ENCODE measurements around the gene STS. TPM values are rescaled to one million over a fixed set of nuclear protein-coding genes. Genes with fewer than 3 reads are reported as not detected.
A peak's percentile ranks its signal among the peaks of the same experiment; 100 is the strongest.

STS gene
- total RNA-seq, 1 donor from 2014 or later, result 13.5 TPM

GRCh38 chrX:7109049-7109531 is 38.4 kb upstream of the STS start:
- peak overlapping the region; percentile 84 for H3K27ac Mint-ChIP-seq (ENCODE audit: unreplicated experiment)
- peak overlapping the region; percentile 67 for H3K4me3 Mint-ChIP-seq (ENCODE audit: unreplicated experiment)
- DNase-seq (ENCODE audit: extremely low spot score, unreplicated experiment), result no peak
- peaks cover 10% of the 10 kb centered on the region for H3K36me3 Mint-ChIP-seq (ENCODE audit: unreplicated experiment)
- H3K9me3 Mint-ChIP-seq (ENCODE audit: unreplicated experiment), result no peaks in the 10 kb centered on the region
- no peak for TF ChIP-seq CTCF (IDR thresholded peaks at IDR 0.05)
- H3K4me1 Mint-ChIP-seq (ENCODE audit: unreplicated experiment), result peaks cover 30% of the 10 kb centered on the region
- no peaks in the 10 kb centered on the region for H3K27me3 Mint-ChIP-seq (ENCODE audit: unreplicated experiment)

GRCh38 chrX:7109838-7110793 is 37.4 kb upstream of the STS start:
- DNase-seq (ENCODE audit: extremely low spot score, unreplicated experiment), result no peak
- Mint-ChIP-seq H3K27ac (ENCODE audit: unreplicated experiment) (peak overlapping the region; percentile 84), H3K4me3 (ENCODE audit: unreplicated experiment) (peak overlapping the region; percentile 67), H3K27me3 (ENCODE audit: unreplicated experiment) (no peaks in the 10 kb centered on the region), H3K36me3 (ENCODE audit: unreplicated experiment) (no peaks in the 10 kb centered on the region), H3K4me1 (ENCODE audit: unreplicated experiment) (peaks cover 33% of the 10 kb centered on the region), H3K9me3 (ENCODE audit: unreplicated experiment) (no peaks in the 10 kb centered on the region)
- no peak for TF ChIP-seq CTCF (IDR thresholded peaks at IDR 0.05)

GRCh38 chrX:7110821-7111276 is 36.7 kb upstream of the STS start:
- H3K36me3 Mint-ChIP-seq (ENCODE audit: unreplicated experiment), result no peaks in the 10 kb centered on the region
- peaks cover 40% of the 10 kb centered on the region for H3K4me1 Mint-ChIP-seq (ENCODE audit: unreplicated experiment)
- H3K27ac Mint-ChIP-seq (ENCODE audit: unreplicated experiment), result peak overlapping the region; percentile 84
- no peak for DNase-seq (ENCODE audit: extremely low spot score, unreplicated experiment)
- H3K4me3 Mint-ChIP-seq (ENCODE audit: unreplicated experiment), result no peak overlapping the region
- no peak for TF ChIP-seq CTCF (IDR thresholded peaks at IDR 0.05)
- H3K27me3 Mint-ChIP-seq (ENCODE audit: unreplicated experiment), result no peaks in the 10 kb centered on the region
- no peaks in the 10 kb centered on the region for H3K9me3 Mint-ChIP-seq (ENCODE audit: unreplicated experiment)

- Mint-ChIP-seq H3K36me3 (ENCODE audit: unreplicated experiment) (no peaks in the 10 kb centered on the region), H3K4me3 (ENCODE audit: unreplicated experiment) (no peak overlapping the region), H3K4me1 (ENCODE audit: unreplicated experiment) (peaks cover 43% of the 10 kb centered on the region), H3K9me3 (ENCODE audit: unreplicated experiment) (no peaks in the 10 kb centered on the region), H3K27me3 (ENCODE audit: unreplicated experiment) (no peaks in the 10 kb centered on the region), H3K27ac (ENCODE audit: unreplicated experiment) (no peak overlapping the region)
- DNase-seq (ENCODE audit: extremely low spot score, unreplicated experiment), result no peak
- TF ChIP-seq CTCF (IDR thresholded peaks at IDR 0.05), result no peak
Measured at GRCh38 chrX:7111518-7111917, 36.0 kb upstream of the STS start.

GRCh38 chrX:7112071-7112470 is 35.4 kb upstream of the STS start:
- Mint-ChIP-seq H3K27ac (ENCODE audit: unreplicated experiment) (no peak overlapping the region), H3K9me3 (ENCODE audit: unreplicated experiment) (no peaks in the 10 kb centered on the region), H3K27me3 (ENCODE audit: unreplicated experiment) (no peaks in the 10 kb centered on the region), H3K36me3 (ENCODE audit: unreplicated experiment) (no peaks in the 10 kb centered on the region), H3K4me1 (ENCODE audit: unreplicated experiment) (peaks cover 43% of the 10 kb centered on the region), H3K4me3 (ENCODE audit: unreplicated experiment) (no peak overlapping the region)
- no peak for TF ChIP-seq CTCF (IDR thresholded peaks at IDR 0.05)
- no peak for DNase-seq (ENCODE audit: extremely low spot score, unreplicated experiment)
